Renal pelvis (tissue), 4 donors: ENCODE results near the gene KIAA0319L. TPM values are rescaled to one million over a fixed set of nuclear protein-coding genes. Genes with fewer than 3 reads are reported as not detected.
A peak's percentile ranks its signal among the peaks of the same experiment; 100 is the strongest.

Experiments used
- DNase-seq: peaks from one replicate; pipeline ENCODE4 v3.0.0-alpha.2; 2013
- polyA plus RNA-seq, 3 donors: library from polyadenylated mRNA; unstranded; fragments of 120-200 nt; gene quantifications; one replicate each; pipeline ENCODE4 v1.2.1, GENCODE V29; 2013; ENCODE audit not compliant: insufficient read length in 3 of 3

Gene KIAA0319L
- polyA plus RNA-seq, 3 donors, result 54.2 to 91.6 (median 86.6) TPM

GRCh38 chr1:35544976-35545375 lies 12.2 kb downstream of the KIAA0319L start:
- peak; percentile 42 for DNase-seq

DNA sequence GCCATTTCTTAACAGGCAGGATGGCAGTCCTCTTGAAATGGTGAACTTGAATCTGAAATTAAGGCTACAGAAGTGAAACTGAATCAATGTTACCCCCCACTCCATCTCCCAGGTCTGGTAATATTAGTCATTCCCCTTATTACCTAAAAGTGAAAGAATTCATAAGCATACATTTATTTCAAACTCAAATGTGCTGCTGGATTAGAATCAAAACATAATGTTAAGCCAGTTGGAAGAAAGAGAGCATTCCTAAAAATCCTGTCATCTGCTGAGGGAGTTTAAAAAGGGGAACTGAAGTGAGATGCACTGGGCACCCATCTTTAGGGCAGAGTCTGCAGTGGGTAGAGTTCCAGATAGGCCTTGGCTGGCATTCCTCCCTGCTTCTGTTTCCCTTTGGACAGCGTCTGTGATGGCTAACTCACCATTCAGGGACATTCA lies 17.4 kb downstream of the KIAA0319L start:
- DNase-seq, result no peak

DNA sequence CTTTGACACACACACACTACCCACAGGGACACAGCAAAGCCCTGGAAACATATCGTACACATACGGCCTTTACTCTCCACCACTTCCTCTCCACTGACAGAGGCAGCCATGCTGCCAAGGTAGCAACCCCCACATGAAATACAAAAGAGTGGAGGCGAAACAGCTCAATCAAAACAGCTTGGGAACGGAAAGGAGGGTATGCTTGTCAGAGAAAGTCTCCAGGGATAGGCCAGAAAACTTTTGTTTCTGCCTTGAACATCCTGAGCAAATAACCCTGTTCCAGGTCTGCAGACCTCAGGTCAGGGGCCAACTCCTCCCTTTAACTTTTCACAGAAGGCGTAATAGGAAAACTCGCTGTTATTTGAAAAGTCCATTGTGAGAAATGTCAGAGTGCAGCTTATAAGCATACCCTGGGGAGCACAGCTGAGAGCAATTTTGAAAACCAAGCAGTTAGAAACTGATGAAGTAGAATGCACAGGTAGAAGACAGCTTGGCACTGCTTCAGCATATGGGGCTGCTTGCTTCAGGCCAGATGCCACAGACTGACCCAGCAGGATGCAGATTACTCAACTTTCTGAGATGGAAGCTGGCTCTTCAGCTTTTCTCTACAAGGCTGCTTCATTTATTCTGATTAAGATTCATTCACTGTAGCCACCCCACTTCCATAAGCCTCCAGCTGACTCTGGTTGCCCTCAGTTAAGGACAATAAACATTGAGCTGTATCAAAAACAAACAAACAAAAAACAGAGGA lies 18.0 kb downstream of the KIAA0319L start:
- no peak for DNase-seq

- DNase-seq, result no peak
Measured at GRCh38 chr1:35537806-35538205, 19.4 kb downstream of the KIAA0319L start.

DNA sequence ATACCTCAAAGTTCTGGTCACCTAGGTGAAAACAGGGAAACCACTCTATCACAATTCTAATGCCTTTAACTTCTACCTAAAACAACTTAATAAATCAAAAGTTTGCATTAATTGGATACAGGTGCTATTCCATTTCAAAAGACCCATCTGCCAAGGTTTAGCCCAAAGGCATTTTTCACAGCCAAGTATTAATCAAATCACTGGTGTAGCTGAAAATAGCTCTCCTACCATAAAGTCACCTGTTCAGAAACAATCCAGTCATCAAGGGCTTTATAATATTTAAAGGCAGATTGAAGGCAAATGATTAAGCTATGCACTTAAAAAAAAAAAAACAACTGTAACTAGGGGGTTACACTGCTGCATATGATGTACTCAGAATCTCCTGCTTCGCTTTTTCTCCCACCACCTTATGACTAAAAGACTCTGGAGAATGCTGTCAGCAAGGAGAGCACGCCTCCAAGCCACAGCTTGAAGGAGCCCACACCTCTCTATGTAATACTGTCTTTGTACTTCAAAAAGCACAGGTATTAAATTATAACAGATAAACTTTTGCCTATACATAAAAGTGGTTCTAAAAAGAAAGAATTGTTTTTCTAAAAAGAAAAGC lies 20.5 kb downstream of the KIAA0319L start:
- DNase-seq, result no peak

GRCh38 chr1:35535243-35535642 lies 22.0 kb downstream of the KIAA0319L start:
- DNase-seq, result no peak

GRCh38 chr1:35533586-35533985 lies 23.6 kb downstream of the KIAA0319L start:
- no peak for DNase-seq

DNA sequence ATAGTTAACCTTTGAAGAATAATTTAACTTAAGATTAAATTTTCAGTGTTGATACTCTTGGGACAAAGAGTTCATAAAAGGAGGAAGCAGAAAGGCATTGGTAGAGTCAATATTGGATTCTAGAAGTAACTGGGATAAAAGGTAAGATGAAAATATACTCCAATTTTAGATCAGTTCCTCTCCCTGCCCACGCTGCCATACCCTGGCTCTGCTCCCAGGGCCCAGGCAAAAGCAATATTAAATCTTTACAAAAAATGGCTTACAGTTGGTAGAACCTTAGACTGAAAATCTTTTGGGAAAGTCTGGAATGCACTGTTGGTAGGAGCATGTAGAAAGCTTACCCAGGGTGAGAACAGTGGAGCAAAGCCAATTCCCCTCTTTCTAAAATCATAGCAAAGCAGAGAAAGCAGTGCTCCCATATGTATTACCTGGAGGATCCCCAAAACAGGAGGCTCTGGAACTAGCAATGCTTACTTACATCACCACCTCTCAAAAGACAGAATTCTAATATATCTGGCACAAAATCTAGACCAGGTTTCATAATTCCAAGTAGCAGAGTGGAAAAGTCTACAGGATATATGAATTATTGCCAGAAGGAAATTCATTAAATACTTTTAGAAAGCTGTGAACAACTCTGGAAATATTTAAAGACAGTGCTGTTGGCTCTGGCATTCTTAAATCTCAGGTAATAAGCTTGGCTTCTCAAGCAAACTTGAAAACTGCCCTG lies 24.5 kb downstream of the KIAA0319L start:
- DNase-seq, result no peak

DNA sequence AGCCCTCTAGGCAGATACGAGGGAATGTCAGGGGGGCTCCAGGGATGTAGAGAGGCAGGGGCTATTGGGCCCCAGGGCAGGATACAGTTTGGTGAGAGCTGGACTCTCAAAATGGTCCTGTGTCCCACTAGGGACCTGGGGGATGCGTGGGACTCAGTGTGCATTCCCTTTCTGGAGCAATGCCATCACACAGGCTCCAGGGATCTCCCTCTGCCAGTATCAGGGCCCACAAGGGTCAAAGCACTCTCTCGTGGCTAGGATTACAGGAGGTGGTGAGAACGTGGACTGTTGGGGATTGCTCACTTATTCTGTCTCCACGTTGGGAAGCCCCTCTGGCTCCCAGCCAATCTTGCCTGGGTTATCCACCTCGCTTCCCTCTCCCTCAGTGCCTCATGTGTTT lies 25.8 kb downstream of the KIAA0319L start:
- no peak for DNase-seq

- no peak for DNase-seq
Measured at GRCh38 chr1:35530946-35531345, 26.3 kb downstream of the KIAA0319L start.

DNA sequence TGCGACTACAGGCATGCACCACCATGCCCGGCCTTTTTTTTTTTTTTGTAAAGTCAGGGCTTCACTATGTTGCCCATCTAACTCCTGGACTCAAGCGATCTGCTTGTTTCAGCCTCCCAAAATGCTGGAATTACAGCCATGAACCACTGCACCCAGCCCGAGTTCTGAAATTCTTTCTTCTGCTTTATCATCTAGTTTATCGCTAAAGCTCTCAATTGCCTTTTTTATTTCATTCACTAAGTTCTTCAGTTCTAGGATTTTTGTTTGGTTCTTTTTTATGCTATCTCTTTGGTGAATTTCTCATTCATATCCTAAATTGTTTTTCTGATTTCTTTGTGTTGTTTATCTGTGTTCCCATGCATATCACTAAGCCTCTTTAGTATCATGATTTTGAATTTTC lies 27.0 kb downstream of the KIAA0319L start:
- DNase-seq, result no peak

DNA sequence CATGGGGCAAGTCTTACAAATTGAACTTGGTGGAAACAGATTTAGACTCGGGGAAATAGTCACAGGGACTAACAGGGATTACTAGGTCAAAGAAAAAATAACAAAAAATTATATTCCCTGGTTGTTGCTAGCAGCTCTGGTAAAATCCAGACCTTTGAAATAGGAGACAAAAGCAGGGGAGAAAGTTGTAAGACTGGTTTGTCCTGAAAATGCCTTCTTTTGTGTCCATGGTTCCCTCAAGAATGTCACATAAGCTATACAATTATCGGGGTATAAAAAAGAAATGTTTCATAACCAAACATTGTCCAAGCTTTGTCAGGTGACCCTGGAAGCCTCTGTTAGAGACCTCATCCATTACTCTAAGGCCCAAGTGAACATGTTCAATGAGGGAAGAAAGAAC lies 33.1 kb downstream of the KIAA0319L start:
- peak; percentile 26 for DNase-seq

DNA sequence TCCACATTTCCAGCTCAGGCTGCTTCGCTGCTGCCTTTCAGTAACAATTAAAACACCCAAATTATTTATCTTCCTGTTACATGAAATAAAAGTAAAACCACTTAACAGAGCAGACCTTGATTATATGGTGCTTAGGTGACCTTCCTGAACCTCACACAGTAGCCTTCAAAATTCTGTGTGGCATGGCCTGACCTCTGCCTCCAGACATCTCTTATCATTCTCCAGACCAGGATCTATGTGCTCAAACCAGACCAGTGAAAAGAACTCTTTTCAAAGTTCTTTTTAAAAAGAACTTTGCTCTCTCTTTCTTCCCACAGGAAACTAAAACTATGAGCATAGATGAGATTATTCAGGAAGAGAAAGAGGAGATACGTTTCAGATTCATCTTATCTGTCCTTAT lies 37.8 kb downstream of the KIAA0319L start:
- no peak for DNase-seq

DNA sequence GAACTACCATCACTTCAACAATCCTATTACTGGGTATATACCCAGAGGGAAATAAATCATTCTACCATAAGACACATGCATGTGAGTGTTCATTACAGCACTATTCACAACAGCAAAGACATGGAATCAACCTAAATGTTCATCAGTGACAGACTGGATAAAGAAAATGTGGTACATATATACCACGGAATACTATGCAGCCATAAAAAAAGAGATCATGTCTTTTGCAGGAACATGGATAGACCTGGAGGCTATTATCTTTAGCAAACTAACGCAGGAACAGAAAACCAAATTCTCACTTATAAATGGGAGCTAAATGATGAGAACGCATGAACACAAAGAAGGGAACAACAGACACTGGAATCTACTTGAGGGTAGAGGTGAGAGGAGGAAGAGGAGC lies 39.0 kb downstream of the KIAA0319L start:
- no peak for DNase-seq

DNA sequence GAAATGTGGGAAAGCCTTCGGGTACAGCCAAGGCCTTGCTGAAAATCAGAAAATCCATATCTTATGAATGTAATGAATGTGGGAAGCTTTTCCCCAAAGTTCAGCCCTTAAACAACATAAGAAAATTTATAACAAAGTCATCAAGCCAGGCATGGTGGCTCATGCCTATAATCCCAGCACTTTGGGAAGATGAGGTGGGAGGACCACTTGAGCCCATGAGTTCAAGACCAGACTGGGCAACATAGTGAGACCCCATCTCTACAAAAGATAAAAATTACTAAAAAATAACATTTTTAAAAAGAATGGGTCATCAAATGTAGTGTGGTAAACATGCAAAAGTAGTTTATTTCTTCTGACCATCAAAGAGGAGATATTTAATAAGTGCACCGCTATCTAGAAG lies 45.9 kb downstream of the KIAA0319L start:
- no peak for DNase-seq

- no peak for DNase-seq
Measured at GRCh38 chr1:35509558-35509957, 47.6 kb downstream of the KIAA0319L start.

GRCh38 chr1:35507947-35508346 lies 49.3 kb downstream of the KIAA0319L start:
- no peak for DNase-seq

GRCh38 chr1:35506960-35507912 lies 50.0 kb downstream of the KIAA0319L start:
- DNase-seq, result no peak

DNA sequence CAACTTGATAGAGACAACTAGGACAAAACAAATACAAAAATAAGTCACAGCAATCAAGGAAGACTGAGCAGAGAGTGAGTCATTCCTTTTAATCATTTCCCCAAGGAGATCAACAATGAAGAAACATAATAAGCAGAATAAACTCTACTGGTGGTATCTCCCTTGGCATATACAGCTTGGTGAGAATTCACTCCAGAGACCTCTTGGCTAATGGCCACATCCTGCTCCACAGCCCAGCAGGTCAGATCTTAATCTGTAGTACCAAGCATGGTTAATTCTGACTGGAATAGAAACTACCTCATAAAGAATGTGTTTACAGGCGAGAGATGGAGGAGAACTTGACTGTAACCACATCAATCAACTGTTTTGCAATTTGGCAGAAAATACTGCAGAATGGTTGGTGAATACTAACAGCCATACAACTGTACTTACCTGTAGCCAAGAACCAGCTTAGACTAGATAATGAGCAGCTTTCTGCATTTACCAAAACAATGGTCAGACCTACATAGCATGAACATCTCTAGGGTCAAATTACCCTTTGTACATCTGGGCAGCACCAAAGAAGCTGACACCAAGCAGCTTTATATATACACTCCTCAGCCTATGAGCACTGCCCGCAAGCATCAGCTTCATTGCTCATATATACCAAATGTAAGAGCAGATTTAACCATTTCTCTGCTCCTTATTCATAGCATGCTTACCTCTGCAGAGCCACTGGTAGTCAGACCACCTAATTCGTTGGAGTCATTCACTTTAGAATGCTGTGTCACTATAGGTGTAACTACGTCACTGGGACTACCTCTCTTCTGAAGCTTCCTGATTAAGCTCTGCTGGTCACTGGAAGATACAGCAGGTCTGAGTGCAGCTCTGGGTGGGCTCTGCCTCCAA lies 51.0 kb downstream of the KIAA0319L start:
- DNase-seq, result peak; percentile 59

GRCh38 chr1:35502242-35502641 lies 55.0 kb downstream of the KIAA0319L start:
- no peak for DNase-seq

DNA sequence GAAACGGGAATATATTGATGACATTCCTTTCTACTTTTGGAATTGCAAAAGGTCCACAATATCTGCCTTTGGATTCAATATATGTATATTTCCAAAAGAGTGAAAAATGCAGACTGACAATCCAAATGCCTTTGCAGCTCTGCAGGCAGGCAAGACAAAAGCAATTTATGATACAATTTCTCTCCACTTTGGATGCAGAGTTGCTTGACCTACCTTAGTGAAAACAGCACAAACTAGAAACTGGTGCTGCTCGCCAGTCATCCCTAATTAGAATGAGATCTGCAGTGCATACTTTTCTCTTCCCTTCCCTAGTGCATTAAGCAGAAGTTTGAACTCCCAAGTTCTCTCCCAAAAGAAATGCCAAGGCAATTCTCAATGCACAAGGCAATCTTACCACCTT lies 56.8 kb downstream of the KIAA0319L start:
- no peak for DNase-seq
